Measurements from ENCODE around the gene ADD1. TPM values are rescaled to one million over a fixed set of nuclear protein-coding genes. Genes with fewer than 3 reads are reported as not detected.
A peak's percentile ranks its signal among the peaks of the same experiment; 100 is the strongest.

Gene ADD1
- polyA plus RNA-seq, 4 donors, result 158 to 262 (median 177) TPM

DNA sequence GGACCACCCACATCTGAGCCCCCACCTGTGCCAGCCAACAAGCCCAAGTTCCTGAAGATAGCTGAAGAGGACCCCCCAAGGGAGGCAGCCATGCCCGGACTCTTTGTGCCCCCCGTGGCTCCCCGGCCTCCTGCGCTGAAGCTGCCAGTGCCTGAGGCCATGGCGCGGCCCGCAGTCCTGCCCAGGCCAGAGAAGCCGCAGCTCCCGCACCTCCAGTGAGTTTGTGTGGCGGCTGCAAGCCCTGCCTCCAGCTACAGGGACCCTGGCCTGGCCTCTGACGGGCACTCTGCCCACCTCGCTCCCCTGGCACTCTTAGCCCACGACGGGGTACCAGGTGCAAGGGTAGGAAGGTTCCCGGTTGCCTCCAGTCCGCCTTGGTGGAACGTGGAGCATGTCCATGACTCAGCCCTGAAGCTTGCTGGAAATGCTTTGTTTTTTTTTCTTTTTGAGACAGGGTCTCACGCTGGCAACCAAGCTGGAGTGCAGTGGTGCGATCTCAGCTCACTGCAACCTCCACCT lies 13.7 kb upstream of the ADD1 start:
- Histone ChIP-seq H3K4me1 (ENCODE audit: control insufficient read depth in 3 of 3, insufficient read depth in 2 of 3, low read depth in 1 of 3, low read length in 2 of 3) (no peaks in the 10 kb centered on the region), H3K27me3 (ENCODE audit: control insufficient read depth in 3 of 3, insufficient read depth in 3 of 3, low read length in 3 of 3) (no peaks in the 10 kb centered on the region), H3K36me3 (ENCODE audit: control insufficient read depth in 3 of 3, insufficient read depth in 2 of 3, low read depth in 1 of 3, low read length in 3 of 3) (peaks cover 3 to 99% (median 16%) of the 10 kb centered on the region in 3 donors), H3K9me3 (ENCODE audit: control insufficient read depth in 2 of 2, insufficient read depth in 1 of 2, low read depth in 1 of 2, low read length in 1 of 2) (no peaks in the 10 kb centered on the region), H3K27ac (ENCODE audit: low read depth in 1 of 3, low read length in 2 of 3) (no peak overlapping the region), H3K4me3 (ENCODE audit: low read depth in 1 of 3, low read length in 3 of 3) (no peak overlapping the region)
- 93 to 96% (median 95%) methylated on average over 19 of the region's 19 CpGs for WGBS, 3 donors
- no peak for DNase-seq
- no peak for FAIRE-seq

DNA sequence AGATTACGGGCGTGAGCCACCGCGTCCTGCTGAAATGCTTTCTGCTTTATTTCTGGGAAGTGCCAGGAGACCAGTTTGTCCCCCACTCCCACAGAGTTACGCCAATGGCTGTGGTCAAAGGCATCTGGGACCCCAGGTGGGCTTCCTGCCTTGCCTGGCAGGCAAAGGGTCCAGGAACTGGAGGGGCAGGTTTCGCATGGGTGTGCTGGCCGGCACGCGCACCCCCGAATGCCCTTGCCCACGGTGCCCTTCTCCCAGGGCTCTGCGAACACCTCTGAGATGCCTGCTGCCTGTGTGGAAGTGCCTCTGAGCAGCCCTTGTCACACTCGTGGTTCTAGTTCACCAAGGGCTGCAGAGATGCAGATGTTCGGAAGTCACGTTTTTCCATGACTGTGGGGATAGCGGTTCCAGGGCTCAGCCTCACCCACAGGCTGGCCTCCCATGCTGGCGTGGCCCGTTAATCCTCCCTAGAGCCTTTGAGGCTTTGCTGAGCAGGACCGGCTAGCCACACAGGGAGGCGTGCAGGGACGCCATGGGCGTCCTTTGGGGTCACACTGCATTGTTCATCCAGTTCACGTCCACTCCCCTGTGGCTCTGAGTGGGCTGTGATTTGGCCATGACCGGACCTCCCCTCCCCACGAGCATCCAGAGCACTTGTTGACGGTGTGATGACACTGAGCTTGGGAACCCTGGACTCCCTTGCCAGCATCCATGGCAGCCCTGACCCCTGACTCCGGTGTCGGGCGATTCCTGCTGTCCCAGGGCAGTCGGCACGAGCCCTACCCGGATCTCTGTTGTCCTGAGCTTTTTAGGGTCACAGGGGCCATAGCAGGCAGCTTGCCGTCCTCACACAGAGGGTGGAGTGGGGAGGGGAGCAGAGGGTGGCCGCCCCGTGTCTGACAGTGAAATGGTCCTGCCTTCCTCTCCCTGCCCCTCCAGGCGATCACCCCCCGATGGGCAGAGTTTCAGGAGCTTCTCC lies 12.7 kb upstream of the ADD1 start:
- WGBS, 3 donors, result 89 to 93% (median 93%) methylated on average over 35 to 37 of the region's 37 CpGs
- Histone ChIP-seq H3K9me3 (ENCODE audit: control insufficient read depth in 2 of 2, insufficient read depth in 1 of 2, low read depth in 1 of 2, low read length in 1 of 2) (no peaks in the 10 kb centered on the region), H3K4me1 (ENCODE audit: control insufficient read depth in 3 of 3, insufficient read depth in 2 of 3, low read depth in 1 of 3, low read length in 2 of 3) (no peaks in the 10 kb centered on the region), H3K36me3 (ENCODE audit: control insufficient read depth in 3 of 3, insufficient read depth in 2 of 3, low read depth in 1 of 3, low read length in 3 of 3) (peaks cover 2 to 99% (median 14%) of the 10 kb centered on the region in 3 donors), H3K27me3 (ENCODE audit: control insufficient read depth in 3 of 3, insufficient read depth in 3 of 3, low read length in 3 of 3) (no peaks in the 10 kb centered on the region), H3K27ac (ENCODE audit: low read depth in 1 of 3, low read length in 2 of 3) (no peak overlapping the region), H3K4me3 (ENCODE audit: low read depth in 1 of 3, low read length in 3 of 3) (no peak overlapping the region)
- DNase-seq (no peak), FAIRE-seq (no peak)

DNA sequence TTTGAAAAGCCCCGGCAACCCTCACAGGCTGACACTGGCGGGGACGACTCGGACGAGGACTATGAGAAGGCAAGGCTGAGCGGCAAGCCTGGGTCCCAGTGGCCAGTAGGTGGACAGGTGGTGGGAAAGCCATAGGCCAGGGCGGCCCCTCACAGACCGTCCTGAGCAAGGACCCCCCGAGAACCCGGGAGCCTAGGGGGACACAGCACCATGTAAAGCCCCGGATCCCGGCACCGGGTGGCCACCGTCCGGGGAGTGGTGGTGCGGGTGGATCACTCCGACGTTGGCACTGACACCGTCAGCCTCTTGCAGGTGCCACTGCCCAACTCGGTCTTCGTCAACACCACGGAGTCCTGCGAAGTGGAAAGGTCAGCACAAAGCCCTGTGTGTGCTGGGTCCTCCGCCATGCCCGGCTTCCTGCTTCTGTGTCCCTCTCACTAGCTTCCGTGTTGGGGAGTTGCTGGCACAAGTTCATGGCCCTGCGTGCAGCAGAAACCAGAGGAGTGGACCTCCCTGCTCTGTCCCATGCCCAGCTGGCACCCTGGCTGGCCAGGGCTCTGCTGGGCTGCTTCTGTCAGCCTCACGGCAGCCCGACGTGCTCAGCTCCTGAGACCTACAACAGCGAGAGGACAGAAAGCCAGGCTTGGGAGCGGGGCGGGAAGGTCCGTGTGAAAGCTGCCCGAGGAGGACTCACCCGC lies 11.9 kb upstream of the ADD1 start:
- WGBS, 3 donors, result 93 to 96% (median 95%) methylated on average over 33 to 36 of the region's 36 CpGs
- no peaks in the 10 kb centered on the region for H3K4me1 ChIP-seq (ENCODE audit: control insufficient read depth in 3 of 3, insufficient read depth in 2 of 3, low read depth in 1 of 3, low read length in 2 of 3)
- FAIRE-seq (no peak), DNase-seq (no peak)
- no peak overlapping the region for H3K4me3 ChIP-seq (ENCODE audit: low read depth in 1 of 3, low read length in 3 of 3)
- no peaks in the 10 kb centered on the region for H3K27me3 ChIP-seq (ENCODE audit: control insufficient read depth in 3 of 3, insufficient read depth in 3 of 3, low read length in 3 of 3)
- no peak overlapping the region for H3K27ac ChIP-seq (ENCODE audit: low read depth in 1 of 3, low read length in 2 of 3)
- no peaks in the 10 kb centered on the region for H3K9me3 ChIP-seq (ENCODE audit: control insufficient read depth in 2 of 2, insufficient read depth in 1 of 2, low read depth in 1 of 2, low read length in 1 of 2)
- peaks cover 2 to 100% (median 14%) of the 10 kb centered on the region in 3 donors for H3K36me3 ChIP-seq (ENCODE audit: control insufficient read depth in 3 of 3, insufficient read depth in 2 of 3, low read depth in 1 of 3, low read length in 3 of 3)

DNA sequence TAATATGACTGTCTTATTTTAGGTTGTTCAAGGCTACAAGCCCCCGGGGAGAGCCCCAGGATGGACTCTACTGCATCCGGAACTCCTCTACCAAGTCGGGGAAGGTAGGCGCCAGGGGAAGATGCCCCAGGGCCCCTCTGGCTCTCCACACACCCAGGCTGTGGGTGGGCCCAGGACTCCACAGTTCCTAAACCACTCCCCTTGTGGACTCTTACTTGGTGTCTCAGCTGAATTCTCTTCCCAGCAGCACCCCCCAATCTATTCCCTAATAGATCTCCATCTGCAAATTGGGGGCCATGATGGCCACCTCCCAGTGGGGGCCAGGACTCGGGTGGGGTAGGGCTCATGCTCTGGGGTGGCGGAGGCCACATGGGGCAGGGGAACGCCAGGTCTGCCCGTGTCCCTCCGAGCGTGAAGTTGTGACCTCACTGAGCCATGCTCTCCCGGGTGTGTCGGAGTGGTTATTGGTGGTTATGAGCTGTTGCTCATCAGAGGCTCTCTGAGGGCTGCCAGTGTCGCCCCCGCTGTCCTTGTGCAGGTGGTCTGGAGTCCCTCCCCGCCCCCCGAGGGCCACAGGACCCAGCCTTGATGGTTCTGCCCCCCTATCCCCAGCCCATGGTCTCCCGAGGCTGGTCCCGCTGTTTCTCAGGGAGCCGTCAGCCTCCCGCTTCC lies 11.2 kb upstream of the ADD1 start:
- Histone ChIP-seq H3K4me3 (ENCODE audit: low read depth in 1 of 3, low read length in 3 of 3) (no peak overlapping the region), H3K36me3 (ENCODE audit: control insufficient read depth in 3 of 3, insufficient read depth in 2 of 3, low read depth in 1 of 3, low read length in 3 of 3) (peaks cover 2 to 93% (median 14%) of the 10 kb centered on the region in 3 donors), H3K27me3 (ENCODE audit: control insufficient read depth in 3 of 3, insufficient read depth in 3 of 3, low read length in 3 of 3) (no peaks in the 10 kb centered on the region), H3K4me1 (ENCODE audit: control insufficient read depth in 3 of 3, insufficient read depth in 2 of 3, low read depth in 1 of 3, low read length in 2 of 3) (peaks cover 0 to under 1% (median 0%) of the 10 kb centered on the region in 3 donors), H3K27ac (ENCODE audit: low read depth in 1 of 3, low read length in 2 of 3) (no peak overlapping the region), H3K9me3 (ENCODE audit: control insufficient read depth in 2 of 2, insufficient read depth in 1 of 2, low read depth in 1 of 2, low read length in 1 of 2) (no peaks in the 10 kb centered on the region)
- no peak for FAIRE-seq
- DNase-seq, result no peak
- 89 to 94% (median 92%) methylated on average over 20 of the region's 20 CpGs for WGBS, 3 donors

DNA sequence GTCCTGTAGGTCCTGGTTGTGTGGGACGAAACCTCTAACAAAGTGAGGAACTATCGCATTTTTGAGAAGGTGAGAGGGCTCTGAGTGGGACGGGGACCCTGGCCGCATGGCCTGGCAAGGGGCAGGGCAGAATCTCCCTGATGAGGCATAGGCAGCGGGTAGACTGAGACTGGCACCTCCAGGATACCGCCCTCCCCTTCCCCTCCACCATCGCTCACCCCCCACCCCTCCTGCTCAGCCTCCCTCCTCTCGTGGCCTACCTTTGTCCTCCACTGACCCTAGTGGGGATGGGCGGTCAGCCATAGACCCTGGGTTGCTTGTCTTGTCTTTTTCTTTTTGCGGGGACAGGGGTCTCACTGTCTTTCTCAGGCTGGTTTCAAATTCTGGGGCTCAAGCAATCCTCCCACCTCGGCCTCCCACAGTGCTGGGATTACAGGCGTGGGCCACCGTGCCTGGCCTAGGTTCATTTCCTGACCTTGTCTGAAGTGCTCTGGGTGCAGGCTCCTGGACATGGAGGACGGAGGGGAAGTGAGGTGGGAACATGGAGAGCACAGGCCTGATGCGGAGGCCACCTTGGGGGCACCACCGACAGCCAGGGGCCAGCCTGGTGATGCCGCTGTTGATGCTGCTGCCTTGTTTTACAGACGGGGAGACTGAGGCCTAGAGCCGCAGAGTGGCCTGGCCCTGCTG lies 10.5 kb upstream of the ADD1 start:
- 93 to 96% (median 93%) methylated on average over 17 to 19 of the region's 19 CpGs for WGBS, 3 donors
- FAIRE-seq, result no peak
- Histone ChIP-seq H3K27ac (ENCODE audit: low read depth in 1 of 3, low read length in 2 of 3) (no peak overlapping the region), H3K36me3 (ENCODE audit: control insufficient read depth in 3 of 3, insufficient read depth in 2 of 3, low read depth in 1 of 3, low read length in 3 of 3) (peaks cover 2 to 87% (median 13%) of the 10 kb centered on the region in 3 donors), H3K9me3 (ENCODE audit: control insufficient read depth in 2 of 2, insufficient read depth in 1 of 2, low read depth in 1 of 2, low read length in 1 of 2) (no peaks in the 10 kb centered on the region), H3K27me3 (ENCODE audit: control insufficient read depth in 3 of 3, insufficient read depth in 3 of 3, low read length in 3 of 3) (no peaks in the 10 kb centered on the region), H3K4me3 (ENCODE audit: low read depth in 1 of 3, low read length in 3 of 3) (no peak overlapping the region), H3K4me1 (ENCODE audit: control insufficient read depth in 3 of 3, insufficient read depth in 2 of 3, low read depth in 1 of 3, low read length in 2 of 3) (peaks cover 0 to 3% (median 0%) of the 10 kb centered on the region in 3 donors)
- no peak for DNase-seq

DNA sequence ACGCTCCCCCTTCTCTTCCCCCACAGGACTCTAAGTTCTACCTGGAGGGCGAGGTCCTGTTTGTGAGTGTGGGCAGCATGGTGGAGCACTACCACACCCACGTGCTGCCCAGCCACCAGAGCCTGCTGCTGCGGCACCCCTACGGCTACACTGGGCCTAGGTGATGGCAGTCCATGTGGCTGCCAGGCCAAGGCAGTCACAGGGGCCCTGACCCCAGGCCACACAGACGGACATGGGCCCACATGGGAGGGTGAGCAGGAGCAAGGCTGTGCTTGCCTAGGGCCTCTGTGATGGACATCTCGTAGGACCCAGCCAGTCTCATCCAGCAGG lies 10.0 kb upstream of the ADD1 start:
- Histone ChIP-seq H3K4me3 (ENCODE audit: low read depth in 1 of 3, low read length in 3 of 3) (no peak overlapping the region), H3K36me3 (ENCODE audit: control insufficient read depth in 3 of 3, insufficient read depth in 2 of 3, low read depth in 1 of 3, low read length in 3 of 3) (peaks cover 2 to 82% (median 12%) of the 10 kb centered on the region in 3 donors), H3K9me3 (ENCODE audit: control insufficient read depth in 2 of 2, insufficient read depth in 1 of 2, low read depth in 1 of 2, low read length in 1 of 2) (no peaks in the 10 kb centered on the region), H3K4me1 (ENCODE audit: control insufficient read depth in 3 of 3, insufficient read depth in 2 of 3, low read depth in 1 of 3, low read length in 2 of 3) (peaks cover 0 to 3% (median 0%) of the 10 kb centered on the region in 3 donors), H3K27me3 (ENCODE audit: control insufficient read depth in 3 of 3, insufficient read depth in 3 of 3, low read length in 3 of 3) (no peaks in the 10 kb centered on the region), H3K27ac (ENCODE audit: low read depth in 1 of 3, low read length in 2 of 3) (no peak overlapping the region)
- FAIRE-seq, result no peak
- DNase-seq, result no peak
- WGBS, 3 donors, result 91 to 93% (median 92%) methylated on average over 7 of the region's 7 CpGs

DNA sequence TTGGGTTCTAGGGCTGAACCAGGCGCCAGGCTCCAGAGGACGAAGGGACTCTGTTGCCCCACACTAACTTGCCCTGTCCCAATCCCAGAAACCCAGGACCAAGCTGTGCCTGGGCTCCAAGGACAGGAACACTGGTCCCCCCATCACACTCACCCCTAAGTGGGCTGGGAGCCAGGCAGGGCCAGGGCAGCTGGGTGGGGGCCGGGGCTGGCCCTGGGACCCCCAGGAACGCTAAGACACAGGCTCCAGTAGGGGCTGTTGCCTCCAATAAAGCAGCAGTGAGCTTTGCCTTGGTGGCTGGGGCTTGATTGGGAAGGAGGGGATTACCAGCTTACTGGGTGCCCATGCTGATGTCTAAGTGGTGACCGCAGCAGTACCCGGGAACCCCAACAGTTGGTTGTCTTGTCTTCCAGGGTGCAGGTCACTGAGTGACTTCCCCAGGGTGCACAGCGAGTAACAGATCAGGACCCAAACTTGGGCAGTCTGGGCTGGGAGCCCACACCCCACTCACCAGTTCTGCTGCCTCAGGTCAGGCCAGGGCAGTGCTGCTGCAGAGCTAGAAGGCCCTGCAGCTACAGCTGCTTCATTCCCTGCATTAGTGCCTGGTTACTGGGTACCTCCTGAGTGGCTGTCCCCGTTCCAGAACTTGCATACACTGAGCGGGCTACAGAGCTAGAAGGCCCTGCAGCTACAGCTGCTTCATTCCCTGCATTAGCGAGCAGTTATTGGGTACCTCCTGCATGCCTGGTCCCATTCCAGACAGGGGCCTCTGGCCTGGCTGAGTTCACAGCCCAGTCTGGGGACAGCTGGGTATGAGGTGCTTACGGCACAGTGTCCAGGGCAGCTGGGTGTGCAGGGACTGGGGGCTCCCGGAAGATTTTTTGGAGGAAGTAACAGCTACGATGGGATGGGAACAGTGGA lies 9.4 kb upstream of the ADD1 start:
- no peaks in the 10 kb centered on the region for H3K9me3 ChIP-seq (ENCODE audit: control insufficient read depth in 2 of 2, insufficient read depth in 1 of 2, low read depth in 1 of 2, low read length in 1 of 2)
- H3K27ac ChIP-seq (ENCODE audit: low read depth in 1 of 3, low read length in 2 of 3), result peak overlapping the region in 1 of 3 donors; percentile 27
- no peaks in the 10 kb centered on the region for H3K27me3 ChIP-seq (ENCODE audit: control insufficient read depth in 3 of 3, insufficient read depth in 3 of 3, low read length in 3 of 3)
- WGBS, 3 donors, result 83 to 90% (median 85%) methylated on average over 13 of the region's 13 CpGs
- DNase-seq, result no peak
- FAIRE-seq, result no peak
- H3K36me3 ChIP-seq (ENCODE audit: control insufficient read depth in 3 of 3, insufficient read depth in 2 of 3, low read depth in 1 of 3, low read length in 3 of 3), result peaks cover 2 to 75% (median 12%) of the 10 kb centered on the region in 3 donors
- no peak overlapping the region for H3K4me3 ChIP-seq (ENCODE audit: low read depth in 1 of 3, low read length in 3 of 3)
- peaks cover 0 to 3% (median 0%) of the 10 kb centered on the region in 3 donors for H3K4me1 ChIP-seq (ENCODE audit: control insufficient read depth in 3 of 3, insufficient read depth in 2 of 3, low read depth in 1 of 3, low read length in 2 of 3)
